Measurements from ENCODE around the gene AGAP1. TPM values are rescaled to one million over a fixed set of nuclear protein-coding genes. Genes with fewer than 3 reads are reported as not detected.

The AGAP1 gene
- total RNA-seq, 1 donor from 2014 or later: 39.4 TPM

GRCh38 chr2:235977445-235977844 lies 483.6 kb downstream of the AGAP1 start:
- H3K4me1 ChIP-seq (ENCODE audit: insufficient read depth, low read length): no peaks in the 10 kb centered on the region
- Mint-ChIP-seq H3K4me3 (ENCODE audit: unreplicated experiment) (no peak overlapping the region), H3K9me3 (ENCODE audit: unreplicated experiment) (no peaks in the 10 kb centered on the region), H3K4me1 (ENCODE audit: low read depth, unreplicated experiment) (peaks cover 7% of the 10 kb centered on the region), H3K36me3 (ENCODE audit: low read depth, unreplicated experiment) (peaks cover 21% of the 10 kb centered on the region), H3K27ac (ENCODE audit: unreplicated experiment) (no peak overlapping the region), H3K27me3 (ENCODE audit: low read depth, unreplicated experiment) (no peaks in the 10 kb centered on the region)
- no peaks in the 10 kb centered on the region for H3K79me2 ChIP-seq (ENCODE audit: insufficient read depth, low read length)
- DNase-seq (ENCODE audit: low read depth): no peak
- no peaks in the 10 kb centered on the region for H3K27me3 ChIP-seq (ENCODE audit: insufficient read depth, low read length)
- no peaks in the 10 kb centered on the region for H3K9me3 ChIP-seq (ENCODE audit: insufficient read depth, low read depth, low read length)
- H3K4me3 ChIP-seq (ENCODE audit: insufficient read depth, low read depth, low read length): no peak overlapping the region
- H3K36me3 ChIP-seq (ENCODE audit: insufficient read depth, low read length): no peaks in the 10 kb centered on the region
- no peak for FAIRE-seq
- H4K20me1 ChIP-seq (ENCODE audit: insufficient read depth, low read length): no peaks in the 10 kb centered on the region
- no peak overlapping the region for H3K9ac ChIP-seq (ENCODE audit: low read length)
- no peak overlapping the region for H3K4me2 ChIP-seq (ENCODE audit: low read length)
- H2AFZ ChIP-seq (ENCODE audit: low read depth, low read length): no peak overlapping the region
- TF ChIP-seq EZH2 (IDR thresholded peaks at IDR 0.05; ENCODE audit: insufficient read depth, low read length): no peak
- TF ChIP-seq, protein P1, sequence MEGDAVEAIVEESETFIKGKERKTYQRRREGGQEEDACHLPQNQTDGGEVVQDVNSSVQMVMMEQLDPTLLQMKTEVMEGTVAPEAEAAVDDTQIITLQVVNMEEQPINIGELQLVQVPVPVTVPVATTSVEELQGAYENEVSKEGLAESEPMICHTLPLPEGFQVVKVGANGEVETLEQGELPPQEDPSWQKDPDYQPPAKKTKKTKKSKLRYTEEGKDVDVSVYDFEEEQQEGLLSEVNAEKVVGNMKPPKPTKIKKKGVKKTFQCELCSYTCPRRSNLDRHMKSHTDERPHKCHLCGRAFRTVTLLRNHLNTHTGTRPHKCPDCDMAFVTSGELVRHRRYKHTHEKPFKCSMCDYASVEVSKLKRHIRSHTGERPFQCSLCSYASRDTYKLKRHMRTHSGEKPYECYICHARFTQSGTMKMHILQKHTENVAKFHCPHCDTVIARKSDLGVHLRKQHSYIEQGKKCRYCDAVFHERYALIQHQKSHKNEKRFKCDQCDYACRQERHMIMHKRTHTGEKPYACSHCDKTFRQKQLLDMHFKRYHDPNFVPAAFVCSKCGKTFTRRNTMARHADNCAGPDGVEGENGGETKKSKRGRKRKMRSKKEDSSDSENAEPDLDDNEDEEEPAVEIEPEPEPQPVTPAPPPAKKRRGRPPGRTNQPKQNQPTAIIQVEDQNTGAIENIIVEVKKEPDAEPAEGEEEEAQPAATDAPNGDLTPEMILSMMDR (IDR thresholded peaks at IDR 0.05; ENCODE audit: insufficient read depth, low read depth, low read length): no peak
- no peak overlapping the region for H3K27ac ChIP-seq (ENCODE audit: low read depth, low read length)

DNA sequence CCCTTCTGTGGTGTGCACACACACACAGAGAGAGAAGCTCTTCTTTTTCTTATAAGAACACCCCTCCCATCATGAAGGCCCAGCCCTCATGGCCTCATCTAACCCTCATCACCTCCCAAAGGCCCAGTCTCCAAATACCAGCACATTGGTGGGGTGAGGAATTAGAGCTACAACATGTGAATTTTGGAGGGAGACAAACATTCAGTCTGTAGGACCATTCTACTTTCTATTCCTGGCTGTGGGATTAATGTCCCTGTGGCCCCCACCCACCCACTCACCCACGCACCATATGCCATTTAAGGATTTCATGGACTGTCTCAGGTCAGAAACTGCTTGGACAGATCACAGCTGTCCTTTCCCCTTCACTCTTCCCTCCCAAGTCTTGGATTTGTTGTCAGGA lies 484.2 kb downstream of the AGAP1 start:
- no peak for FAIRE-seq
- H3K27ac ChIP-seq (ENCODE audit: low read depth, low read length): no peak overlapping the region

DNA sequence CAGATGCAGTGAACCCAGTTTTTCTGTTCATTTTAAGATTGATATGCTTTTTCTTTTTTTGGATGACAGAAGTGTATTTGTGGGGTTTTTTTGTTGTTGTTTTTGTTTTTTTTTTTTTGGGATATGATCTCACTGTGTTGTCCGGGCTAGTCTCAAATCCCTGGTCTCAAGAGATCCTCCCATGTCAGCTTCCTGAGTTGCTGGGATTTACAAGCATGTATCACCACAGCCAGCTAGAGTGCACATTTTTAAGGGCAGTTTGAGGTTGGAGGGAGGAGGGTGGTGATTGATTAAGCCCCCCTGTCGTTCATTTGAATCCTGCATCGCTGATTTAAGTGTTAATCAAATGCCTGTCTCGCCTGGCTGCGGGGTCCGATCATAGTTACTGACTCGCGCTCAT lies 485.2 kb downstream of the AGAP1 start:
- no peaks in the 10 kb centered on the region for H3K4me1 ChIP-seq (ENCODE audit: insufficient read depth, low read length)
- no peak overlapping the region for H3K9ac ChIP-seq (ENCODE audit: low read length)
- no peaks in the 10 kb centered on the region for H3K9me3 ChIP-seq (ENCODE audit: insufficient read depth, low read depth, low read length)
- no peak for FAIRE-seq
- no peak overlapping the region for H3K4me2 ChIP-seq (ENCODE audit: low read length)
- TF ChIP-seq, protein P1 (IDR thresholded peaks at IDR 0.05; ENCODE audit: insufficient read depth, low read depth, low read length): no peak
- no peaks in the 10 kb centered on the region for H3K79me2 ChIP-seq (ENCODE audit: insufficient read depth, low read length)
- H3K27ac Mint-ChIP-seq (ENCODE audit: unreplicated experiment): no peak overlapping the region
- no peak overlapping the region for H3K4me3 Mint-ChIP-seq (ENCODE audit: unreplicated experiment)
- peaks cover 7% of the 10 kb centered on the region for H3K4me1 Mint-ChIP-seq (ENCODE audit: low read depth, unreplicated experiment)
- no peaks in the 10 kb centered on the region for H3K27me3 ChIP-seq (ENCODE audit: insufficient read depth, low read length)
- no peak overlapping the region for H3K27ac ChIP-seq (ENCODE audit: low read depth, low read length)
- H3K36me3 Mint-ChIP-seq (ENCODE audit: low read depth, unreplicated experiment): peaks cover 16% of the 10 kb centered on the region
- H3K9me3 Mint-ChIP-seq (ENCODE audit: unreplicated experiment): no peaks in the 10 kb centered on the region
- H3K36me3 ChIP-seq (ENCODE audit: insufficient read depth, low read length): no peaks in the 10 kb centered on the region
- H4K20me1 ChIP-seq (ENCODE audit: insufficient read depth, low read length): no peaks in the 10 kb centered on the region
- no peak overlapping the region for H2AFZ ChIP-seq (ENCODE audit: low read depth, low read length)
- no peak for DNase-seq (ENCODE audit: low read depth)
- no peaks in the 10 kb centered on the region for H3K27me3 Mint-ChIP-seq (ENCODE audit: low read depth, unreplicated experiment)
- no peak overlapping the region for H3K4me3 ChIP-seq (ENCODE audit: insufficient read depth, low read depth, low read length)

More for the DNA sequence above, 484.2 kb downstream of the AGAP1 start:
- Mint-ChIP-seq H3K27ac (ENCODE audit: unreplicated experiment) (no peak overlapping the region), H3K4me1 (ENCODE audit: low read depth, unreplicated experiment) (peaks cover 7% of the 10 kb centered on the region), H3K9me3 (ENCODE audit: unreplicated experiment) (no peaks in the 10 kb centered on the region), H3K36me3 (ENCODE audit: low read depth, unreplicated experiment) (peaks cover 18% of the 10 kb centered on the region), H3K4me3 (ENCODE audit: unreplicated experiment) (no peak overlapping the region), H3K27me3 (ENCODE audit: low read depth, unreplicated experiment) (no peaks in the 10 kb centered on the region)
- H3K36me3 ChIP-seq (ENCODE audit: insufficient read depth, low read length): no peaks in the 10 kb centered on the region
- DNase-seq (ENCODE audit: low read depth): no peak
- no peaks in the 10 kb centered on the region for H3K79me2 ChIP-seq (ENCODE audit: insufficient read depth, low read length)
- H3K9ac ChIP-seq (ENCODE audit: low read length): no peak overlapping the region
- no peak overlapping the region for H3K4me2 ChIP-seq (ENCODE audit: low read length)
- TF ChIP-seq, protein P1 (IDR thresholded peaks at IDR 0.05; ENCODE audit: insufficient read depth, low read depth, low read length): no peak
- TF ChIP-seq EZH2 (IDR thresholded peaks at IDR 0.05; ENCODE audit: insufficient read depth, low read length): no peak
- no peak overlapping the region for H3K4me3 ChIP-seq (ENCODE audit: insufficient read depth, low read depth, low read length)
- H3K27me3 ChIP-seq (ENCODE audit: insufficient read depth, low read length): no peaks in the 10 kb centered on the region
- no peak overlapping the region for H2AFZ ChIP-seq (ENCODE audit: low read depth, low read length)
- H4K20me1 ChIP-seq (ENCODE audit: insufficient read depth, low read length): no peaks in the 10 kb centered on the region
- no peaks in the 10 kb centered on the region for H3K4me1 ChIP-seq (ENCODE audit: insufficient read depth, low read length)
- no peaks in the 10 kb centered on the region for H3K9me3 ChIP-seq (ENCODE audit: insufficient read depth, low read depth, low read length)
